ENCODE results near the gene LRRC3.

LRRC3 gene

DNA sequence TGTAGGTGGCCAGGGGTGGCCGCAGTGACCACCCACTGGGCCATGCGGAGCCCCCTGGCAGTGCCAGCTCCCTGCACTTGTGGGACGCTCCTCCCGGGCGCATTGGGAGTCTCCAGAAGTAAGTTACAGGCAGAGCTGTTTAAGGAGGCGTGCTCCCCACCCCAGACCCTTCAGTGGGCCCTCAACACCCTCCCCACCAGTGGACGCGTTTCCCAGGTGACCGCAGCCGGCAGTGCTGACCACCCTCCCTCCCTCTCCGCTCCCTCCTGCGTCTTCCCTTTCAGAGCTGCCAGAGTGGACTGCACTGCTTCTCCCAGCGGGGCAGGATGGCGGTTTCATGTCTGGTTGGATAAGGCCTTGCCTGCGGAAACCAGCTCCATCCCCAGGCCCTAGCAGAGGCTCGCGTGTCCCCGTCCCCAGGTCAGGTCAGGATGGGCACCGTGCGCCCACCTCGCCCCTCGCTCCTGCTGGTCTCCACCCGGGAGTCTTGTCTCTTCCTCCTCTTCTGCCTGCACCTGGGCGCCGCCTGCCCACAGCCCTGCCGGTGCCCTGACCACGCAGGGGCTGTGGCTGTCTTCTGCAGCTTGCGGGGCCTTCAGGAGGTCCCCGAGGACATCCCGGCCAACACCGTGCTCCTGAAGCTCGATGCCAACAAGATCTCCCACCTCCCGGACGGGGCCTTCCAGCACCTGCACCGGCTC, 1.1 kb downstream of the LRRC3 start:
- Histone ChIP-seq H3K9me3 (ENCODE audit: insufficient read depth, low read depth, low read length) (peaks cover 7% of the 10 kb centered on the region; the same call in 1 of the 2 replicates), H3K36me3 (ENCODE audit: insufficient read depth, low read length) (no peaks in the 10 kb centered on the region), H3K79me2 (ENCODE audit: insufficient read depth, low read length) (no peaks in the 10 kb centered on the region), H3K27me3 (ENCODE audit: insufficient read depth, low read length, poor library complexity, severe bottlenecking) (no peaks in the 10 kb centered on the region), H3K4me2 (ENCODE audit: low read depth, low read length, poor library complexity, severe bottlenecking) (no peak overlapping the region), H3K4me1 (ENCODE audit: insufficient read depth, low read length, poor library complexity, severe bottlenecking) (no peaks in the 10 kb centered on the region), H3K9me2 (replicated peaks; ENCODE audit: low read depth, low read length) (no peaks in the 10 kb centered on the region), H3F3A (ENCODE audit: low read depth) (no peaks in the 10 kb centered on the region), H3K9ac (ENCODE audit: low read depth, low read length, poor library complexity, severe bottlenecking) (no peak overlapping the region), H2AFZ (ENCODE audit: low read length) (no peak overlapping the region), H4K20me1 (ENCODE audit: insufficient read depth, low read length, poor library complexity, severe bottlenecking) (no peaks in the 10 kb centered on the region), H3K4me3 (ENCODE audit: low read length, poor library complexity, severe bottlenecking) (no peak overlapping the region)
- TF ChIP-seq EZH2phosphoT487 (IDR thresholded peaks at IDR 0.05; ENCODE audit: borderline replicate concordance) = no peak
- TF ChIP-seq, protein P1, sequence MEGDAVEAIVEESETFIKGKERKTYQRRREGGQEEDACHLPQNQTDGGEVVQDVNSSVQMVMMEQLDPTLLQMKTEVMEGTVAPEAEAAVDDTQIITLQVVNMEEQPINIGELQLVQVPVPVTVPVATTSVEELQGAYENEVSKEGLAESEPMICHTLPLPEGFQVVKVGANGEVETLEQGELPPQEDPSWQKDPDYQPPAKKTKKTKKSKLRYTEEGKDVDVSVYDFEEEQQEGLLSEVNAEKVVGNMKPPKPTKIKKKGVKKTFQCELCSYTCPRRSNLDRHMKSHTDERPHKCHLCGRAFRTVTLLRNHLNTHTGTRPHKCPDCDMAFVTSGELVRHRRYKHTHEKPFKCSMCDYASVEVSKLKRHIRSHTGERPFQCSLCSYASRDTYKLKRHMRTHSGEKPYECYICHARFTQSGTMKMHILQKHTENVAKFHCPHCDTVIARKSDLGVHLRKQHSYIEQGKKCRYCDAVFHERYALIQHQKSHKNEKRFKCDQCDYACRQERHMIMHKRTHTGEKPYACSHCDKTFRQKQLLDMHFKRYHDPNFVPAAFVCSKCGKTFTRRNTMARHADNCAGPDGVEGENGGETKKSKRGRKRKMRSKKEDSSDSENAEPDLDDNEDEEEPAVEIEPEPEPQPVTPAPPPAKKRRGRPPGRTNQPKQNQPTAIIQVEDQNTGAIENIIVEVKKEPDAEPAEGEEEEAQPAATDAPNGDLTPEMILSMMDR (conservative IDR thresholded peaks at IDR 0.05; ENCODE audit: low read length) = no peak

DNA sequence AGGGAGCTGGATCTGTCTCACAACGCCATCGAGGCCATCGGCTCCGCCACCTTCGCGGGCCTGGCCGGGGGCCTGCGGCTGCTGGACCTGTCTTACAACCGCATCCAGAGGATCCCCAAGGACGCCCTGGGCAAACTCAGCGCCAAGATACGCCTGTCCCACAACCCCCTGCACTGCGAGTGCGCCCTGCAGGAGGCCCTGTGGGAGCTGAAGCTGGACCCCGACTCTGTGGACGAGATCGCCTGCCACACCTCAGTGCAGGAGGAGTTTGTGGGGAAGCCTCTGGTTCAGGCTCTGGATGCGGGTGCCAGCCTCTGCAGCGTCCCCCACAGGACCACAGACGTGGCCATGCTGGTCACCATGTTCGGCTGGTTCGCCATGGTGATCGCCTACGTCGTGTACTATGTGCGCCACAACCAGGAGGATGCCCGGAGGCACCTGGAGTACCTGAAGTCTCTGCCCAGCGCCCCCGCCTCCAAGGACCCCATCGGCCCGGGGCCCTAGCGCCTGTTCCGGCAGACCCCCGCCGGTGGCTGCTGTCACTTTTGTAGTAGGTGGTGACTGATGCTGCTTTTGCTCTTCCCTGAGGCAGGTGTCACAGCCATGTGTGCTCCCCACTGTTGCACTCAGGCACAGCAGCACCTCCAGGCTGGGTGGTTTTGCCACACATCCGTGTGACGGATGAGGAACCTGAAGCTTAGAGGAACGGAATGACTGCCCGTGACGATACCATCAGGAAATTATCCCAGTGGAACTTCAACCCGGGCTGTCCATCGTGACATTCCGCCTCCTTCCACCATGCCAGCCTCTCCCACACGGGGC, 1.8 kb downstream of the LRRC3 start:
- Histone ChIP-seq H3K9me3 (ENCODE audit: insufficient read depth, low read depth, low read length) (peaks cover 7% of the 10 kb centered on the region; the same call in 1 of the 2 replicates), H3K9me2 (replicated peaks; ENCODE audit: low read depth, low read length) (no peaks in the 10 kb centered on the region), H3K4me2 (ENCODE audit: low read depth, low read length, poor library complexity, severe bottlenecking) (no peak overlapping the region), H3K79me2 (ENCODE audit: insufficient read depth, low read length) (no peaks in the 10 kb centered on the region), H3K27me3 (ENCODE audit: insufficient read depth, low read length, poor library complexity, severe bottlenecking) (no peaks in the 10 kb centered on the region), H3K36me3 (ENCODE audit: insufficient read depth, low read length) (no peaks in the 10 kb centered on the region), H2AFZ (ENCODE audit: low read length) (no peak overlapping the region), H3K9ac (ENCODE audit: low read depth, low read length, poor library complexity, severe bottlenecking) (no peak overlapping the region), H4K20me1 (ENCODE audit: insufficient read depth, low read length, poor library complexity, severe bottlenecking) (no peaks in the 10 kb centered on the region), H3K4me1 (ENCODE audit: insufficient read depth, low read length, poor library complexity, severe bottlenecking) (no peaks in the 10 kb centered on the region), H3K4me3 (ENCODE audit: low read length, poor library complexity, severe bottlenecking) (no peak overlapping the region), H3F3A (ENCODE audit: low read depth) (no peaks in the 10 kb centered on the region)
- no peak for TF ChIP-seq EZH2phosphoT487 (IDR thresholded peaks at IDR 0.05; ENCODE audit: borderline replicate concordance)
- TF ChIP-seq, protein P1 (conservative IDR thresholded peaks at IDR 0.05; ENCODE audit: low read length) = no peak

DNA sequence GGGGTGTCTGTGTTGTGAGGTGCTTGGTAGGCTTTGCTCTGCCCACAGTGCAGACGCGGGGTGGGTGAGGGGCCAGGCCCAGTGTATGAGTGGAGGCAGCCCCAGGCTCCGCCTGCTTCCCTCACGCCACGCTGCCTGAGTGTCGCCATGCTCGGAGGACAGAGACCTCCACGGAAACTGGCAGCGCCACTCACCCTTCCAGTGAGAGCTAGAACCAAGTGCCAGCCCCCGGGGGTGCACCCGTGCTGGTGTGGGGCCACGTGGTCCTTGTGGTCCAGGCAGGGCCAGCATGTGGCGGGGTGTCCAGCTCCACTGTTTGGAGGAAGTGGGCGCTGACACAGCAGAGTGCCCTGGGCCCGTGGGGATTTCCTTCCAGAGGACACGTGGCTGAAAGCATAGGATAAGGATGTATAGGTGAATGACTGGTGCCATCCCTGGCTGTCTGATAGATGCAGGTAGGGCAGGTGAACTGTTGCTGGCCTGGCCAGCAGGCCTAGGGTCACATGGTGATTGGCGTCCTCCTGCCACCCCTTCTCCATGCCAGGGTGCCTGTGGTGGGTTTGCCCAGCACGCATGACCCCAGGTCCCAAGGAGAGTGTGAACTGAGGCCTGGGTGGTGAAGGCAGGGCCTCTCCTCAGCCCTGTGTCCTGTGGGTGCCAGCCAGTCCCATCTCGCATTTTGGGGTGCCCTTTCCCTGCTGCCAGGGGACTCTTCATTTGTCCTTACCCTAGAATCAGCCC, 3.8 kb downstream of the LRRC3 start:
- H2AFZ ChIP-seq (ENCODE audit: low read length) = no peak overlapping the region
- H3K27me3 ChIP-seq (ENCODE audit: insufficient read depth, low read length, poor library complexity, severe bottlenecking) = no peaks in the 10 kb centered on the region
- no peak overlapping the region for H3K4me3 ChIP-seq (ENCODE audit: low read length, poor library complexity, severe bottlenecking)
- H3F3A ChIP-seq (ENCODE audit: low read depth) = no peaks in the 10 kb centered on the region
- H3K4me1 ChIP-seq (ENCODE audit: insufficient read depth, low read length, poor library complexity, severe bottlenecking) = no peaks in the 10 kb centered on the region
- TF ChIP-seq EZH2phosphoT487 (IDR thresholded peaks at IDR 0.05; ENCODE audit: borderline replicate concordance) = no peak
- TF ChIP-seq, protein P1 (conservative IDR thresholded peaks at IDR 0.05; ENCODE audit: low read length) = no peak
- H3K36me3 ChIP-seq (ENCODE audit: insufficient read depth, low read length) = no peaks in the 10 kb centered on the region
- H3K79me2 ChIP-seq (ENCODE audit: insufficient read depth, low read length) = no peaks in the 10 kb centered on the region
- no peaks in the 10 kb centered on the region for H4K20me1 ChIP-seq (ENCODE audit: insufficient read depth, low read length, poor library complexity, severe bottlenecking)
- no peak overlapping the region for H3K9ac ChIP-seq (ENCODE audit: low read depth, low read length, poor library complexity, severe bottlenecking)
- H3K4me2 ChIP-seq (ENCODE audit: low read depth, low read length, poor library complexity, severe bottlenecking) = no peak overlapping the region
- H3K9me3 ChIP-seq (ENCODE audit: insufficient read depth, low read depth, low read length) = peaks cover 5% of the 10 kb centered on the region; the same call in 1 of the 2 replicates
- no peaks in the 10 kb centered on the region for H3K9me2 ChIP-seq (replicated peaks; ENCODE audit: low read depth, low read length)
